ENCODE results near the gene MYOG. TPM values are rescaled to one million over a fixed set of nuclear protein-coding genes. Genes with fewer than 3 reads are reported as not detected.

MYOG gene
- total RNA-seq: not detected

- Mint-ChIP-seq H3K36me3 (ENCODE audit: low read depth) (no peaks in the 10 kb centered on the region), H3K27ac (no peak within 1 kb of the TSS), H3K4me3 (no peak within 1 kb of the TSS), H3K9me3 (no peaks in the 10 kb centered on the region), H3K27me3 (peaks cover 12% of the 10 kb centered on the region), H3K4me1 (ENCODE audit: low read depth) (no peaks in the 10 kb centered on the region)
- ChIA-PET POLR2A (no interaction called here), CTCF (interaction anchor here (0.8 to 2.5 kb wide), 5 partner anchors 12 to 130 kb away, joined by 3 to 14 read pairs (median 4); no protein-coding TSS in a partner anchor)
- intact Hi-C loops (cut with micrococcal nuclease): no loop called here
- no peak for TF ChIP-seq CTCF (IDR thresholded peaks at IDR 0.05)
- no peak for ATAC-seq
- no peak for DNase-seq
Measured at GRCh38 chr1:203085528-203086406, at the start of gene MYOG. Gene MYOG (minus strand): TSS chr1:203086012. CDS start chr1:203085961, 51 bp downstream.

- no peaks in the 10 kb centered on the region for H3K9me3 Mint-ChIP-seq
- ChIA-PET CTCF (interaction anchor here (1.7 kb wide), 1 partner anchor 40 kb away, joined by 4 read pairs; no protein-coding TSS in a partner anchor), POLR2A (no interaction called here)
- ATAC-seq (no peak), DNase-seq (no peak)
- no peak overlapping the region for H3K4me3 Mint-ChIP-seq
- H3K27ac Mint-ChIP-seq: no peak overlapping the region
- intact Hi-C loops (cut with micrococcal nuclease): no loop called here
- no peaks in the 10 kb centered on the region for H3K36me3 Mint-ChIP-seq (ENCODE audit: low read depth)
- TF ChIP-seq CTCF (IDR thresholded peaks at IDR 0.05): no peak
- H3K4me1 Mint-ChIP-seq (ENCODE audit: low read depth): no peaks in the 10 kb centered on the region
- peaks cover 9% of the 10 kb centered on the region for H3K27me3 Mint-ChIP-seq
Measured at GRCh38 chr1:203133970-203134725, 48.3 kb upstream of the MYOG start.

GRCh38 chr1:203131548-203132200, 45.9 kb upstream of the MYOG start:
- ChIA-PET CTCF (interaction anchor here (1.3 to 1.7 kb wide), 3 partner anchors 16 to 136 kb away, joined by 3 to 7 read pairs (median 6); no protein-coding TSS in a partner anchor), POLR2A (no interaction called here)
- Mint-ChIP-seq H3K27ac (no peak overlapping the region), H3K27me3 (peaks cover 25% of the 10 kb centered on the region), H3K9me3 (no peaks in the 10 kb centered on the region), H3K4me1 (ENCODE audit: low read depth) (peaks cover 4% of the 10 kb centered on the region), H3K4me3 (no peak overlapping the region), H3K36me3 (ENCODE audit: low read depth) (no peaks in the 10 kb centered on the region)
- DNase-seq (no peak), ATAC-seq (no peak)
- no peak for TF ChIP-seq CTCF (IDR thresholded peaks at IDR 0.05)
- intact Hi-C loops (cut with micrococcal nuclease): no loop called here

- TF ChIP-seq CTCF (IDR thresholded peaks at IDR 0.05): no peak
- H3K9me3 Mint-ChIP-seq: no peaks in the 10 kb centered on the region
- peaks cover 4% of the 10 kb centered on the region for H3K4me1 Mint-ChIP-seq (ENCODE audit: low read depth)
- no peak overlapping the region for H3K27ac Mint-ChIP-seq
- ChIA-PET POLR2A (interaction anchor here (0.6 kb wide), 1 partner anchor 553 kb away, joined by 3 read pairs; no protein-coding TSS in a partner anchor), CTCF (interaction anchor here (1.0 to 3.1 kb wide), 3 partner anchors 20 to 91 kb away, joined by 3 to 8 read pairs (median 4); no protein-coding TSS in a partner anchor)
- no peak overlapping the region for H3K4me3 Mint-ChIP-seq
- peaks cover 30% of the 10 kb centered on the region for H3K27me3 Mint-ChIP-seq
- intact Hi-C loops (cut with micrococcal nuclease): no loop called here
- DNase-seq: no peak
- no peaks in the 10 kb centered on the region for H3K36me3 Mint-ChIP-seq (ENCODE audit: low read depth)
- ATAC-seq: no peak
Measured at GRCh38 chr1:203130358-203130985, 44.7 kb upstream of the MYOG start.
